AG08396 (cell line): ENCODE measurements around the gene KIF6.

Source experiments
- DNase-seq: peaks from one replicate; pipeline ENCODE4 v3.0.0; 2012; ENCODE audit warnings: low spot score, mixed read lengths

The KIF6 gene

DNA sequence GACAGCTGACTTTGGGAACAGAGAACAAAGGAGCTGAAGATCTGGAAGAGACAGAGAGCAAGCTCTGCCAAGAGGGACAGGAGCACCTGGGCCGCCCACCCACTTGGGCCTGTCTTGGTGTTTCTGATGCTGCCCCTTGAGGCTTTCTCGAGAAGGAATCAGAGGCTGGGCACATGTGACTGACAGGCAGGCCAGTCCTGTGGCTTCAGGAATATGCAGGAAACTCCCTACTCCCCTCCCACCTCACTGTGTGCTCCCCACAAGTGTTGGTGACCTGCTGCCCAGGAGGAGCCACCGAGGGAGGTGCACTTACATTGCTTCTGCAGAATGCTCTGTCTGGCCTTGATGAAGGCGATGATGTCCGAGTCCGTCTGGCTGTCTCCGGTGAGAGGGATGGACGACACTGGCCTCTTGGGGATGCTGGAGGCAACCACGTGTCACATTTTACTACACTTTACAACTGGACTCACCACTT is 381.8 kb downstream of the KIF6 start:
- DNase-seq, result no peak

DNA sequence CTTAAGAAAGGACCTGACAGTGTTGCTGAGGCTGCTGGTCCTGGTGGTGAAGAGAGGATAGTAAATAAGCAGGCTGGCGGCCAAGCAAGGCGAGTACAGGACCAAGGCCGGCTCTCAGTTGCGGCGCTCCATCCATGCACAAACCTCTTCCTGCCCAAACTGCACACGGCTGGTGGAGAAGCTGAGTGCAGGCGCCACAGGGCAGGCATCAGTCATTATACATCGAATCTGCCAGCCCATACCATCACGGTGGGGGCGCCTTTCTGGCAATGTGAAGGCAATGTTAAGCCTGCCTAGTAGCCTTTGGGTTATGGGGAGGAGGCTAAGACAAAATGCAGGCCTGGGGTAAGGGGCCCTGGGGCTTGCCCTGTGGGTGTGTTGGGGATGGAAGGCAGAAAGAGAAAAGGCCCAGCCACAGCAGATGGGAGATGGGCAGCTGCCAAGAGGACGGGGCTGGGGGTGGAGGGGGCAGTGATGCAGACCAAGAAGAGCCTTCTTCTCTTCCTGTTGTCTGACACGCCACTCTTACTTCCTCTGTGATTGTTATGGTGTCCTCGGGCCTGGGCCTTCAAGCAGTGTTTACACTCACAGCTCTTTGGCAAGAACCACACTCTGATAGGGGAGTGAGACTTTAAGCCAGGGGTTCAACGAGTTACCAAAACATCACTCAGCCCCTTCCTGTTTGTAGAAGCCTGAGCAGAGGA is 382.4 kb downstream of the KIF6 start:
- no peak for DNase-seq

DNA sequence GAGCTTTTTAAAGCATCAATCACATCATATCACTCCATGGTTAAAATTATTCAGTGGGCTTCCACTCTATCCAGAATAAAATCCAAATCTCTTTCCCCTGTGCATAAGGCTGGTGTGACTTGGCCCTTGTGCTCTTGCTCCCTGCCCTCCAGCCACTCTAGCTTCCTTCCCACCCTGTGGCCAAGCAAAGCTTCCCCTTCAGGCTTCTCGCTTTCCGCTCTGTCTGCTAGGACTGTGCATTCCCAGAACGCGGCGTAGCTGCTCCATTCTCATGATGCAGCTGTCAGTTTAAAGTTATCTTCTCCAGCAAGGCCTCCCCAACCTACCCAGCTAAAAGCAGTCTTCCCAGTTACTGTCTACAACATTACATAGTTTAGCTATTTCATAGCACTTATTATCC is 383.3 kb downstream of the KIF6 start:
- no peak for DNase-seq

DNA sequence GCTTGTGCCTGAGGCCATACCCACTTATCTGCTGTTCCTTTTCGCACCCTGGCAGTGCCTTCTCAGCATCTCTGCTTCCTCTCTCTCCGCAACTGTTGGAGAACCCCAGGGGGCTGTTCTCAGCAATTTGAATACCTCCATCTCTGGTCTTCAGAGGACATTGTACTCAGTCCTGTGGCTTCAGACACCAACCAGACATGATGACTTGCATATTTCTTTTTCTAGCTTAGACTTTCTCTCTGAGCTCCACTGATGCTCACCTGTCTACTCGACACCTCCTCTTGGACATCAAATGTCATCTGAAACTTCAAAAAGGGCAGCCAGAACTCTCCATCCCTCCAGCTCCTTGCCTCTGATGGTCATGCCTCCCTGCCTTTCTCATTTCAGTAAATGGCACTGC is 383.9 kb downstream of the KIF6 start:
- no peak for DNase-seq

DNA sequence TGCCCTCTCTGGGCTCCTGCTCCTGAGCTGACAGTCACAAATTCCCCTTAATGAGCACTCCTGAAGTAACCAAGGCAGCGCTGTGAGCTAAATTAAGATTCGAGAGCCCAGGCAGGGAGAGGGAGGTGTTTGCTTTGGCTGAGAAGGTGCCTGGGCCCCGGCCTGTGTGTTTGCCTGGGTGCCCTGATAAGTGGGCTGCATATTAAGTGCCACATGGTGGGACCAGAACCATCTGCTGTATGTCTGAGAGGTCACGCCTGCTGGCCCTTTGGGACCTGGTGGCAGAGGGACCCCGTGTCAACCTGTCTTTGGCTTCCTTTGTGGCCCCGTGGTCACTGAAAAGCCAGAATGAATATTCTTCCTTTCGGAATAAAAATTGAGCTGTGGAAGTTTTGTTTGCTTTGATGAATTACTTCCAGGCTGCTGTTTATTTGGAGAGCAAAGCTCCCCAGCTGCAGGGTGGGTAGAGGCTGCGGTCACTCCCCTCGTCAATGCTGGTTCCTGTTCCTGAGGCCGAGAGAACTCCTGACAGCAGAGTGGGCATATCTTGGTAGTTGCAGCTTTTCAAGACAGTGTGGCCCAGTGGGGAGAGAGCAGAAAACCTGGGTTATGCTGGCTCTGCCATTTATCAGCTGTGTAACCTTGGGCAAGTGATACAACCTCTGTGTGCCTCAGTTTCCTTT is 385.2 kb downstream of the KIF6 start:
- no peak for DNase-seq

DNA sequence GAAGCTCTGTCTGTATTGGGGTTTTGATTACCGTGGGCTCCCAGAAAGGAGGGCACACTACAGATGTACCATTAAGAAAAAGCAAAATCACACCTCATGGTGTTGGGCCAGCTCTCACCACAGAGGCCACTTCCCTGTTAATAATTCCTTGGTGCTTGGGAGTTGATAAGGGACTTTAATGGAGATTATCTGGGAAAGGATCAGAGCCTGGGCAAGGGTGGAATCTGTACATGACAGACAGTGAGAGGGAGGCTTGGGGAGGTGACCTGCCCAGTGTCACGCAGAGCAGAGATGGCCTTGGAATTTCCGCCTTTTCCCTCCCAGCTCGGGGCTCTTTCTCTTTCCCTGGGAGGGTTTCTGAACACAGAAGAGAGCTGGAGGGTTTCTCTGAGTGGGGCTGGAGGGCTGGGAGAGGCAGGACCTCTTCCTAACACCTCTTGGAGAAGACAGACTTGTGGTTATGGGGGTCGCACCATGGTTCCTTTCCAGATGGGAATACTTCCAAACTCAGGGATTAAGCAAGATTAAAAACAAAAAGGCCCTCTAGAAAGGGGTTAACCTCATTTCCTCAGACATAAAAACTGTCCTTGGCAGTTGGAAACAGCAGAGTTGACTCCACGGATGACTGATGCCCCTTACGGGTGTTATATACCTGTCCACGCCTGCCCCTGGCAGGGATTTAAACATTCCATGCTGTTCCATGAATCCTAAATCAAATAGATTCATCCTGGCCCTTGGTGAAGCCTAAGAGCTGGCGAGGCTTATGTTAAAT is 385.9 kb downstream of the KIF6 start:
- no peak for DNase-seq

DNA sequence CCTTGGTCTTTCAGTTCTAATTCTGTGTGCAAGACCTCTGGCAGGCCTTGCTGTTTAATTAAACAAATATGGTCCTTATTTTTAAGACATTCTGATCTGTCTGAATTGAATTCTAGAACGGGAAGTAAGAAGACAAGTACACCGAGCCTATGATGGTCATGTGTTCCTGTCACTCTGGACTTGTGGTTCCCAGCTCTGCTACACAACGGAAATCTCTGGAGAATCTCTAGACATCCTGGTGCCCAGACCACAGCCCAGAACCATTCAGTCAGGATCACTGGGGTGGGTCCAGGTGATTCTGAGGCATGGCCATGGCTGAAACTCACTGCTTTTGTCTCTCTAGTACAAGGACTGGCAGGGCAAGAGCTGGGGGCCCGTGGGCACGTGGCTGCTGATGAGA is 386.8 kb downstream of the KIF6 start:
- no peak for DNase-seq

DNA sequence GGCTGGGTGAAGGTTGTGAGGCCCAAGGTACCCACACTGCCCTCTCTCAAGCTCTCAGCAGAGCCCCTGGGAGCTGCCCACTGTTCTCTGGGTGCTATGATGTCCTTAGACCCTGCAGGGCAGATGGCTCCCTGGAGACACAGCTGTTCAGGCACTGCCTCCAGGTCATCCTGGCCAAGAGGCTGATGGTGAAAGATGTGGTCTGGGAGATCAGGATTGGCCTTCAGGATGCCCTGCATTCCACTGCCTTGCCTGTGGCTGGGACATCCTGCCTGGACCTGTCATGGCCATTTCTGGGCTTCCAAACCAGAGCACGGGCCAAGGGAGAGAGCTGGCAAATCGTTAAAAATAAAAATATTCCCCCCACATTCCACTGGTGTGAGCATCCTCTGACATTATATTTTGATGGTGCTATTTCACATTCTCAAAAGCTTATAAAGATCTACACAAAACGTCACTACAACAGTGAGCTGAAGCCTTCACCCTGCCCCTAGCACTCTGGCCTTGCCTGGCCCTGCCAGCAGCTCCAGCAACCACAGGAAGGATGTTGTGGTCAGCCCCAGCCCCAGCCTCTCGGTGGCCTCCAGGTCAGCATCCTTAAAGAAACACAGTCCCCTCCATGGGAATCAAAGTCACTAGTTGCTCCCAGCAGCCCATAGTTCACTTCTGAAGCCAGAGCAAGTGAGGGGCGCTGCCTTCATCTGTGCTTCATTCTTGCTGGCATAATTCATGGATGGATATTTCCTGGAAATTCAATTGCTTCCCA is 389.2 kb downstream of the KIF6 start:
- DNase-seq, result peak; percentile 41

DNA sequence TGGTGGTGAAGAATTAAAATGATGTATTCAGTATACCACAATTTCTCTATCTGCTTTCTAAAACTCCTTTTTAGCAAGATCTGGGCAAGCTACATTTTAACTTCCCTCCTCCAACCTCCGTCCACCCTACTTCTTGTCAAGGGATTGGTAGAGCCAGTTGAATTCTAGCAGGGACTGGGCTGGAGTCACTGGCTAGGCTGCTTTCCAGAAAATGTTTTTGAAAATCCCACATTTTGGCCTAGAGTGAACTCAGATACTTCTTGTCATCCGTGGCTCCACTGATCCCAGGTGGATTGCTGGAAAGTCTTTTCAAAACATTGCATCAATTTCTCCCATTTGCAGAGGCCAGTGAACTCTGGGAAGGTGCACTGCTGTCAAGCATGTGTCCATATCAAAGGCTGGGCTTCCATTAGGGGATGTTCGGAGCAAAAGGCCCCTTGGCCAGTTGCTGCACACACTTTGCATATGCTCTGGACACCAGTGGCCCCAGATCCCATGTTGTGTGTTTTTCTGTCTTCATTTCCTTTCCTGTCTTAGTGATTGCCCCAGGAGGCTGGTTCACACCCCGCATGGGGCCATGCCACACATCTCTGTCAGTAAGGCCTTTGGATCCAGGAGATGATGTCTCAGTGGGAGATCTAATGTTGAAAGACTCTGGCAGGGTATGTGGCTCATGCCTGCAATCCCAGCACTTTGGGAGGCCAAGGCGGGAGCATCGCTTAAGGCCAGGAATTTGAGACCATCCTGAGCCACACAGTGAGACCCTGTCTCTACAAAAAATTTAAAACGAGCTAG is 391.4 kb downstream of the KIF6 start:
- DNase-seq, result no peak

DNA sequence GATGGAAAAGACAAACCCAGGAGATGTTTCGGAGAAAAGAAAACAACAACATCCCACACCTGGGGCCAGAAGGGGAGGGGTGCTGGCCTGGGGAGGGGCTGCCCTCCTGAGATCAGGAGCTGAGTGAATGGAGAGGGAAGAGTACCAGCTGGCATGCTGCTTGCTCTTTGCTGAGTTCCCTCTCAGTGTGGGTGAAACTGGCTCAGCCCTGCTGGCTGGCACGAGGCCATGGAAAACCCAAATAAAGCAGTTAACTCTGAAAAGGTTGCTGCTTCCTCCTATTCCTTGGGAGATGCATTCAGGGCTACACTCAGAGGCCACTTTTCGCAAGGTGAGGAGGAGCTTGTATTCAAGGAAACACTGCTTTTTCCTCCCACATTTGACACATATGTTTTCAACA is 394.7 kb downstream of the KIF6 start:
- DNase-seq, result no peak

DNA sequence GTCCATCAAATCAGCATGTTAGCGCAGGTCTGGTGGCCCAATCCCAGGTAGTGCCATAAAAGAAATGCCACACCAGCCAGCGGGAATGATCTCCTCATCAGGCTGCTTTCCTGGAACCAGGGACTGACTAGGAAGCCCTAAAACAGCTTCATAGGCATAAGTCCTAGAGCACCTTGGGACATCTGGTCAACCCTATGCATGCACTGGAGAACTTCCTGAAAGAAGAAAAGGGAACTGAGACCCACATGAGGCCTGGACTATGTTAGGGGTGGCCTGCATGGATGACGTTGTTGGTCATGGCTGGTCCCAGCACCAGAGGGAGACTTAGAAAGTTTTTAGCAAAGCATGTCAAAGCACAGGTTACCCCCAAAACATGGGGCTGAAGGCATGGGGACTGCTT is 395.2 kb downstream of the KIF6 start:
- DNase-seq, result no peak

DNA sequence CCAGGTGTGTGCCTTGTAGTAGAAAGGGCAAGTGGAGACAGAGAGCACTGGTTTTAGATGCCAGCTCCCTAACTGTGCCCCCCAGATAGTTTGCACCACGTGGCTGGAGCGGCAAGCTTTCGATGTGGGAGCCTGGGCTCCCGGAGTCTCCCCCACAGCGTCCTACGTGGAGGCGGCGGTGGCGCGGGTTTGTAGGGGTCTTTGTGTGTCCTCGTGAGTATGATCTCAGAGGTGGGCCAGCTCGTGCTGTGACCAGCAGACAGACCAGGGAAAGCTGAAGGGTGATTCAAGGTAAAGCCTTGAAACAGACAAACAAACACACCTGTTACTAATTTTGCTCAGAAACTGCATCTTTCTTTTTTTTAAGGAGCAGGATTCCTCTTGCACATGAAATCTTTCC is 397.1 kb downstream of the KIF6 start:
- no peak for DNase-seq

DNA sequence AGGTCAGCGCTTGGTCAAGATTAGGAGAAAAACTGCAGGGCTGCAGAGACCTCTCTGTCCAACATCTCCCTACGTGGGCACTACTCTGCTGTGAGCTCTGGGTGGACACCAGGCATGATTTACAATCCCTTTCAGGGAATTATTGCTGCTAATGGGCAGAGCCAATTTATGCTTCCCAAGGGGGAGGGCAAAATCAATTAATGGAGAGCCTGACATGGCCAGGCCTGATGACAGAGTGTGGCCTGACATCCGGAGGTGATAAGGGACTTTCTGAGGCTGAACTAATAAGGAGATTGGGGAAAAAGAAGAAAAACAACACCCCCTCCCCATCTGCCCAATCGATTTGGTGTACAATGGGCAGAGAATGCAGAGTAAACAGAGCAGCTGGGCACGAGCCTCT is 397.7 kb downstream of the KIF6 start:
- DNase-seq, result no peak

DNA sequence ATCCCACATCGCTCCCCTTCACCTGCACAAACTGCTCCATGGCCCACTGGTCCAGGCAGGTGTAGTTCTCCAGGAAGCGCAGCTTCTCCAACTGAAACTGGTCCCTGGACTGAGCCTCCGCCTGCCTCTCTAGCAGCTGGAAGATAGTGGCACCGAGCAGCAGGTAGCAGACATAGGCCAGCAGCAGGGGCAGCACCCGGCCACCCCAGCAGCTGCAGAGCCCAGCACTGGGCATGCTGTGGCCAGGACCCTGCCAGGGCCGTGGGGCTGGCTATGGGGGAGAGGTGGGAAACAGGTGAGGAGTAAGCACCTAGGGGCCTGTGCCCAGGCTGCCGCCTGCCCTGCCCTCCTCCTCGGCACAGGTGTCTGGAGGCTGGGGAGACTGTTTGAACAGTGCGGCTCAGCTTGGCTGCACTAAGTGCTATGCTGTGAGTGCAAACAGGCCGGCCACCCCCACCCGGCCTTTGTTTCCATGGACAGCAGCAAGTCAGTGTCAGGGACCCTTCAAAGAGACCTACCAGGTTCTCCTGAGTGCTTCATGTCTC is 402.8 kb downstream of the KIF6 start, which contains the start of gene KCNK16:
KCNK16 (minus strand) TSS at position 397 of the 545 bp plus-strand sequence; CDS start at position 235, 162 bp downstream.
- DNase-seq, result no peak

DNA sequence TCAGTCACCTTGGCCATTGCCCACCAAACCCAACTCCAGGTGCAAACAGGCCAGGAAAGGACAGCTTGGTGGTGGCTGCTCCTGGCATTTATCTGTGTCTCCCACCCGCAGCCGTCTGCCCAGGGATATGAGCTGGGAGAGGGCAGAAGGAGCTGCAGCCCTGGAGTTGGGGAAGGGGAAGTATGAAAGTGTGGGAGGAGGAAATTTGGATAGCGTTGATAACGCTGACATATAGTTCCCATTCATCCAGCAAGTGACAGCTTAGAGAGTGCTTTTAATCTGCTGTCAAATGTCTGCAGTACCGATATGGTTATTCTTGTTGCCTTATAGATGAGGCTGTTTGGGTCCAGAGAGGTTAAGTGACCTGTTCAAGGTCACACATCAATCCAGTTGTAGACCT is 403.4 kb downstream of the KIF6 start:
- DNase-seq, result no peak

DNA sequence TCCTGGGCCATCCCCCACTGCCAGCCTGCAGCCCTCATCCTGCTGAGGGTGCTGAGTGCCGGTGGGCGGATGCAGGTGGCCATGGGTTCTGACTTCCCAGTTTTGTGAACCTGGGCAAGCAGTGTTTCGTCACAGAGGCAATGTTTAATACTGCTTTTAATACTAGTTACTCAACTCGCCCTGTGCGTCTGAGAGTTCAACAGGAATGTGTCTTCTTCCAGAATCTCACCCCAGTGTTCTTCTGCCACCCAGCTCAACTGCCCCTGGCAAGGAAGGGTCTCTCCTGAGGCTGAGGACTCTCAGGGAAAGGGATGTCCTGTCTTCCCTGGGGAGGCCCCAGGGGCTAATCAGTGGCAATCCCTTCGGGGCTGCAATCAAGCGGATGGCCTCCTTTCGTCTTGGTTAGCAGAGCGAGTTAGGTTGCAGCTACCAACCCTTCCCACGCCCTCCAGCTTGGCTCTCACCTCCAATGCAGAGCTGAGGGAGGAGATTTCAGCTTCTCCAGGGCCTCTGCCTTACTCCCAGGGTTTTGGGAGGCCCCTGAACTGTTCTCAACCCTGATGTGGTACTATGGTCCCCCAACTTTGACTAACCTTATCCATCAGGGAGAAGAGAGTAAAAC is 404.7 kb downstream of the KIF6 start:
- DNase-seq, result no peak

DNA sequence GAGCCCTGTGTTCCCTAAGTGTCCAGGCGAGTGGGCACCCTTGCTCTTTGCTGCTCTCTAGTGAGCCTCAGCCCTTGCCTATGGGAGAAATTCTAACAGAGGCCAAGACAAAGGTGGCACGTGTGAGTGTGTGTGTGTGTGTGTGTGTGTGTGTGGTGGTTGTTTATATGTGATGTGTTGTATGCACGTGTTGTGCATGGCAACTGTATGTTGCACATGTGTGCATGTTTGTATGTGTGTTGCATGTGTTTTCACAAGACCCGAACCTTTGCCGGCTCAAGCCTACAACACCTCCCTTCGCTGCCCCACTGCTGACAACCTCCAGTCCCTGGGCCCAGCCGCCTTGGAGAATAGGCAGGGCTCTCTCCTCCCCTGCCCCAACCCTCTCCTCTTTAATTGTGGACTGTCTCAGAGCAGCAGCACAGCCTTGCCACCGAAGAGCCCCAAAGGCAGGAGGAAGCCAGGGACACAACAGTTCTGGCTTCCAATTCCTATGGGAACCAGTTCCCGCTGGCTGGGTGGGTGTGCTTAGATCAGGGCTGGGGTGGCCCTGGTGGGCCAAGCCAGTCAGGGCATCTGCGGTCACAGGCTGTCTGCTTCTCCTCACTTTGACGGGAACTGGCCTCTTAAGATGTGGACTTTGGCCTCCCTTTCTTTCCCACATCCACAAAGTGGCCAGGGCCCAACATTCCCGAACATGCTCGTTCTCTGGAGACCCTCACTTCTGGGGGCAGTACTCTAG is 405.4 kb downstream of the KIF6 start:
- no peak for DNase-seq

DNA sequence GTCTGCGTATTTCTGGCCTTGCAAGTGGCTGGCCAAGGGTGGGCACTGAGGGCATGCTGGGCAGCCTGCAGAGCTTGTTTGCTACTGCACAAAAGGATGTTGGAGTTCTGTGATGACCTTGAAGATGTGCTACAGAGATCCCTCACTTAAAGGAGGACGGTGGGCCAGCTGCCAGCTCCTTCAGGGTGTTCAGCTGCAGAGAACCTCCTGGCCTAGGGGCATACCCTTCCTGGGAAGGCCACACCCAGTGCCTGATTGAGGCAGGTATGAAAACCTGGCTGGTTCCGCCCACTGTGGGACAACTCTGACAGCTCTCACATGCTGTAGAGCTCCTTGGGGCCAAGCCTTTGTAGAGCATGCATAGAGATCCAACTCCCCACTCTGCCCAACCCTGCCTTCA is 408.0 kb downstream of the KIF6 start:
- no peak for DNase-seq

DNA sequence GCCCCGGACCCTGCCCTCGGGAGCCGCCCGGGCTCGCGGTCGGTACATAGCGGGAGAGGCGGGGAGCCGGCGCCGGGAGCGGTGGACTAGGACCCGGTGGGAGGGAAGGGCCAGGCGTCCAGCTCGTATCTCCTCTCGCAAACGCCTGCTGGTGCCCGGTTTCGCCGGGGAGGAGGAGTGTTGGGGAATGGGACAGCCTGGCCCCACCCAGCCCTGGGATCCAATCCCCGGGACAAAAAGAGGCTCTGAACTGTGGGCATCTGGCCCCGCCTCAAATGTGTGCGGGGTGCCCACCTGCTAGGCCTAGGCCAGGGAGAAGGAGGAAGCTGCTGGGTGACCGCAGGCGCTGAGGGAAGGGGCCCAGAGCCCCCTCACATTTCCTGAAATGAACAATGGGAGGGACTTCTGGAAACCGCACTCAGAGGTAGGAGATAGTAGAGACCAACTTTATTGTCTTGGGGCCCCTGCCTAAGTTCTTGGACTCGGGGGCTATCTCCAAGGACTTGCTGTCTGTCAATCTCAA is 410.9 kb downstream of the KIF6 start, which contains the start of gene KCNK17:
KCNK17 (minus strand) TSS at position 147 of the 523 bp plus-strand sequence; CDS start at position 48, 99 bp downstream.
- DNase-seq, result no peak
